Ovary (tissue), 3 donors: ENCODE results near the gene ACADS.

Experiments
- CTCF ChIP-seq, 3 donors: fragments of 450-650 bp in 2 of 3; fragments of 200-600 bp in 1 of 3; IDR thresholded peaks; one replicate each; pipeline versions ENCODE4 v1.5.1 to v1.8.0; 2016 to 2022; ENCODE audit warnings: antibody characterized with exemption in 3 of 3, mild to moderate bottlenecking in 1 of 3
- POLR2A ChIP-seq: fragments of 450-650 bp; IDR thresholded peaks from one replicate; pipeline ENCODE4 v1.6.1; 2017; ENCODE audit warnings: antibody characterized with exemption, mild to moderate bottlenecking, moderate library complexity
- donor health status: DM: no; HTN: no; CAD: no.

DNA sequence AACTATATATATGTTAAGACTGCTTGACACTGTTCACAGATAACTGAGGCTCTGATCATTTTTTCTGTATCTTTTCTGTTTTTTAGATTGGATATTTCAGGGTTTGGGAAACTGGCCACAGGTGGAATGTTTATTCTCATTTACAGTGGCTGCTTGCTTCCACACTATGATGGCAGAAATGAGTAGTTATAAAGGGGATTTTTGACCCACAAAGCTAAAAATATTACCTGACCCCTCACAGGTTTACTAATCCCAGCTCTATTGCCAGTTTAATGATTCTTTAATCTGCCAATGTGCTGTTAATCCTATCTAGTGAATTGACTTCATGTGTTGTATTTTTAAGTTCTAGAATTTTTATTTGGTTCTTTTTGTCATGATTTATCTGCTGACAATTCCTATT is 29.6 kb downstream of the ACADS start:
- TF ChIP-seq POLR2A = no peak
- no peak for TF ChIP-seq CTCF (IDR thresholded peaks at IDR 0.05)
